ENCODE data around the gene ARPP21.

GRCh38 chr3:35745802-35746484 lies 106.6 kb downstream of the ARPP21 start:
- no peak for TF ChIP-seq LEF1 (IDR thresholded peaks at IDR 0.05; ENCODE audit: borderline replicate concordance)
- TF ChIP-seq HDGF (IDR thresholded peaks at IDR 0.05; ENCODE audit: borderline replicate concordance), result no peak
